ENCODE results near the gene SEC61B. TPM values are rescaled to one million over a fixed set of nuclear protein-coding genes. Genes with fewer than 3 reads are reported as not detected.
A peak's percentile ranks its signal among the peaks of the same experiment; 100 is the strongest.

The SEC61B gene
- total and polyA plus RNA-seq, 5 donors: 46.4 to 103 (median 52.1) TPM

DNA sequence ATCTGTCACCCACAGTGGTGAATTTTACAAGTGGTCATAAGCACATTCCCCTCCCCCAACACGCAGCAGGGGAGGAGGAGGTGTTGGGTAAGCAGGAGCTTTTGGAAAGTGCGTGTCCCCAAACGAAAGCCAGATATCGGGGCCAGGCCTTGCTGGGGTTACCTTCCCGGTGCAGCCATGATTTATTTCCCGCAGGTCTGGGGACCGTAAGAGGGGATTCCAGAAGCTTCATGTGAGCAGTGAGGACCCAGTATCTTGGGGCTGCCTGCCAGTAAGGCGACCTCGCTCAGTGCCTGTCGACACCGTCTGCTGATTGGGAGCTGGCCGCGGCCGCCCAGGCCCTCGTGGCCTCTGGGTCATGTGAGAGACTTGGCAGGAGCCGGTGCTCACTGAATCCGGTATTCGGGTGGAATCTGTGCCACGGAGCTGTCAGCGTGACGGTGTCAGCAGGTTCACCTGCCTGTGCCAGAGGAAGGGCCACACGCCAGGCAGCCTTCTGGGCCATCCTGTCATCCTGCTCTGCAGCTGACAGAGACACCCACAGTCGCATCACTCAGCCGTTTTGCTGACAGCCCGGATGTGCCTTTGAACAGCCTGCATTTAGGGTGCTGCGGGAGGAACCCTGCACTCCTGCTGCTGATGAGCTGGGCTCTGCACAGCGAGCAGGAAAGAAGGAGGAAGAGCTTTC, 37.3 kb downstream of the SEC61B start:
- intact Hi-C loops (cut with DNase I): no loop called here
- H3K9me3 ChIP-seq (ENCODE audit: control insufficient read depth, low read length): no peaks in the 10 kb centered on the region
- peak overlapping the region; percentile 21 for H3K4me3 ChIP-seq (ENCODE audit: low read length)
- 8% methylated on average over 27 of the region's 27 CpGs for WGBS
- H3K4me1 ChIP-seq (ENCODE audit: control insufficient read depth, insufficient read depth, low read length): no peaks in the 10 kb centered on the region
- peak overlapping the region; percentile 68 for H3K27ac ChIP-seq (ENCODE audit: low read length)
- DNase-seq (peak; percentile 86 to 95 (median 95)), ATAC-seq (peak; percentile 96)
- no peaks in the 10 kb centered on the region for H3K27me3 ChIP-seq (ENCODE audit: control insufficient read depth, insufficient read depth)

- Histone ChIP-seq H3K4me1 (ENCODE audit: control insufficient read depth, insufficient read depth, low read length) (no peaks in the 10 kb centered on the region), H3K4me3 (ENCODE audit: low read length) (no peak overlapping the region), H3K27ac (ENCODE audit: low read length) (no peak overlapping the region), H3K27me3 (ENCODE audit: control insufficient read depth, insufficient read depth) (no peaks in the 10 kb centered on the region), H3K9me3 (ENCODE audit: control insufficient read depth, low read length) (no peaks in the 10 kb centered on the region)
- 79% methylated on average over 2 of the region's 2 CpGs for WGBS
- no peak for DNase-seq
- ATAC-seq: no peak
- intact Hi-C loops (cut with DNase I): no loop called here
Measured at GRCh38 chr9:99261923-99262322, 39.8 kb downstream of the SEC61B start.

DNA sequence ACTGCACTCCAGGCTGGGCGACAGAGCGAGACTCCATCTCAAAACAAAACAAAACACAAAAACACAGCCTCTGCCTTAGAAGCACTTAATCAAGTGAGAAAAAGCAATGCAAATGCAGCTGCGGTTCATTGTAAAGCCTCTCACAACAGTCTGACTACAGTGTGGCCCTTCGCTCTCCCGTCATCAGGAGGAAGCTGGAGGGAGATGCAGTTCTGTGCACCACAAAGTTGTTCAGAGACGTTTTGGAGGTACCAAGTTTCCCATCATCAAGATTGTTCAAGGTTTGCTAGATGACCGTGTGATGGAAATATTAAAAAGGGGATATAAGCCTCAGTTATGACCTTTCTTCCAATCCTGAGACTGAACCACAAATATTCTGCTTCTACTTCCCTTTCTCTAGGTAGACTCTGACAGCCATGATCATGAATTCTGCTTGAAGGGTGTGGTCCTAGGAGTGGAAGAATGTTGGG, 40.9 kb downstream of the SEC61B start:
- no peak for ATAC-seq

GRCh38 chr9:99264070-99264680, 42.1 kb downstream of the SEC61B start:
- ATAC-seq (no peak), DNase-seq (no peak)
- WGBS: 92% methylated on average over 3 of the region's 3 CpGs
- H3K4me3 ChIP-seq (ENCODE audit: low read length): no peak overlapping the region
- no peaks in the 10 kb centered on the region for H3K27me3 ChIP-seq (ENCODE audit: control insufficient read depth, insufficient read depth)
- H3K27ac ChIP-seq (ENCODE audit: low read length): no peak overlapping the region
- intact Hi-C loops (cut with DNase I): no loop called here
- no peaks in the 10 kb centered on the region for H3K4me1 ChIP-seq (ENCODE audit: control insufficient read depth, insufficient read depth, low read length)
- no peaks in the 10 kb centered on the region for H3K9me3 ChIP-seq (ENCODE audit: control insufficient read depth, low read length)

More for the DNA sequence above, 40.9 kb downstream of the SEC61B start:
- no peak for DNase-seq
- H3K4me3 ChIP-seq (ENCODE audit: low read length): no peak overlapping the region
- no peaks in the 10 kb centered on the region for H3K4me1 ChIP-seq (ENCODE audit: control insufficient read depth, insufficient read depth, low read length)
- H3K27me3 ChIP-seq (ENCODE audit: control insufficient read depth, insufficient read depth): no peaks in the 10 kb centered on the region
- no peaks in the 10 kb centered on the region for H3K9me3 ChIP-seq (ENCODE audit: control insufficient read depth, low read length)
- intact Hi-C loops (cut with DNase I): no loop called here
- WGBS: 85% methylated on average over 7 of the region's 7 CpGs
- H3K27ac ChIP-seq (ENCODE audit: low read length): no peak overlapping the region

GRCh38 chr9:99265691-99266090, 43.6 kb downstream of the SEC61B start:
- no peaks in the 10 kb centered on the region for H3K27me3 ChIP-seq (ENCODE audit: control insufficient read depth, insufficient read depth)
- intact Hi-C loops (cut with DNase I): no loop called here

GRCh38 chr9:99266255-99267023, 44.4 kb downstream of the SEC61B start:
- DNase-seq (peak; percentile 66 to 83 (median 81)), ATAC-seq (peak; percentile 76 to 83)
- H3K9me3 ChIP-seq (ENCODE audit: control insufficient read depth, low read length): no peaks in the 10 kb centered on the region
- no peak overlapping the region for H3K27ac ChIP-seq (ENCODE audit: low read length)
- no peaks in the 10 kb centered on the region for H3K27me3 ChIP-seq (ENCODE audit: control insufficient read depth, insufficient read depth)
- intact Hi-C loops (cut with DNase I): no loop called here
- no peak overlapping the region for H3K4me3 ChIP-seq (ENCODE audit: low read length)
- 13% methylated on average over 17 of the region's 17 CpGs for WGBS
- no peaks in the 10 kb centered on the region for H3K4me1 ChIP-seq (ENCODE audit: control insufficient read depth, insufficient read depth, low read length)

More at GRCh38 chr9:99265691-99266090, 43.6 kb downstream of the SEC61B start:
- Histone ChIP-seq H3K9me3 (ENCODE audit: control insufficient read depth, low read length) (no peaks in the 10 kb centered on the region), H3K4me1 (ENCODE audit: control insufficient read depth, insufficient read depth, low read length) (no peaks in the 10 kb centered on the region), H3K4me3 (ENCODE audit: low read length) (no peak overlapping the region), H3K27ac (ENCODE audit: low read length) (no peak overlapping the region)
- 30% methylated on average over 2 of the region's 2 CpGs for WGBS
- ATAC-seq (no peak), DNase-seq (no peak)

- H3K27me3 ChIP-seq (ENCODE audit: control insufficient read depth, insufficient read depth): no peaks in the 10 kb centered on the region
- WGBS: 59% methylated on average over 3 of the region's 3 CpGs
- no peak overlapping the region for H3K4me3 ChIP-seq (ENCODE audit: low read length)
- no peak for DNase-seq
- no peak for ATAC-seq
- H3K4me1 ChIP-seq (ENCODE audit: control insufficient read depth, insufficient read depth, low read length): no peaks in the 10 kb centered on the region
- no peaks in the 10 kb centered on the region for H3K9me3 ChIP-seq (ENCODE audit: control insufficient read depth, low read length)
- no peak overlapping the region for H3K27ac ChIP-seq (ENCODE audit: low read length)
- intact Hi-C loops (cut with DNase I): no loop called here
Measured at GRCh38 chr9:99269416-99269815, 47.3 kb downstream of the SEC61B start.

GRCh38 chr9:99270491-99270890, 48.4 kb downstream of the SEC61B start:
- ATAC-seq: no peak
- Histone ChIP-seq H3K4me3 (ENCODE audit: low read length) (no peak overlapping the region), H3K4me1 (ENCODE audit: control insufficient read depth, insufficient read depth, low read length) (no peaks in the 10 kb centered on the region), H3K27ac (ENCODE audit: low read length) (no peak overlapping the region), H3K27me3 (ENCODE audit: control insufficient read depth, insufficient read depth) (no peaks in the 10 kb centered on the region), H3K9me3 (ENCODE audit: control insufficient read depth, low read length) (no peaks in the 10 kb centered on the region)
- intact Hi-C loops (cut with DNase I): no loop called here
- 64% methylated on average over 3 of the region's 3 CpGs for WGBS
- DNase-seq: no peak

DNA sequence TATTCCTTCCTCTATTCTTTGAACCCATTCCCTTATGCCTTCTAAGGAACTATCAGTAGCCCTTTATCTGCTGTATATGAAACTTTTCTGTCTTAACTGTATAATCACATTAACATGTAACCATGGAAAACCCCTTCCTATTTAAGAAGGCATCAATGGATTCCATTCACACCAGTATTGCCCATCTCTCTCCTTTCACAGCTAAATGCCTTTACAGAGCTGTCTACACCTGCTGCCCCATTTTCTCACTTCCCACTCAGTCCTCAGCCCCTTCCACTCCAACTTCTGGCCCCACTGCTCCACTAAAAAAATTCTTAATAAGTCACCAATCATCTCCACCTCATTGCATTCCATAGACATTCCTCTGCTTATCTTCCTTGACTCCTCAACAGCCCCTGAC, 50.8 kb downstream of the SEC61B start:
- no peaks in the 10 kb centered on the region for H3K4me1 ChIP-seq (ENCODE audit: control insufficient read depth, insufficient read depth, low read length)
- no peaks in the 10 kb centered on the region for H3K27me3 ChIP-seq (ENCODE audit: control insufficient read depth, insufficient read depth)
- DNase-seq: no peak
- no peak overlapping the region for H3K4me3 ChIP-seq (ENCODE audit: low read length)
- no peaks in the 10 kb centered on the region for H3K9me3 ChIP-seq (ENCODE audit: control insufficient read depth, low read length)
- ATAC-seq: no peak
- intact Hi-C loops (cut with DNase I): no loop called here
- no peak overlapping the region for H3K27ac ChIP-seq (ENCODE audit: low read length)

- WGBS: 93% methylated on average over 5 of the region's 5 CpGs
- Histone ChIP-seq H3K9me3 (ENCODE audit: control insufficient read depth, low read length) (no peaks in the 10 kb centered on the region), H3K4me3 (ENCODE audit: low read length) (no peak overlapping the region), H3K27ac (ENCODE audit: low read length) (no peak overlapping the region), H3K27me3 (ENCODE audit: control insufficient read depth, insufficient read depth) (no peaks in the 10 kb centered on the region), H3K4me1 (ENCODE audit: control insufficient read depth, insufficient read depth, low read length) (no peaks in the 10 kb centered on the region)
- ATAC-seq (no peak), DNase-seq (no peak)
- intact Hi-C loops (cut with DNase I): no loop called here
Measured at GRCh38 chr9:99274016-99274415, 51.9 kb downstream of the SEC61B start.

DNA sequence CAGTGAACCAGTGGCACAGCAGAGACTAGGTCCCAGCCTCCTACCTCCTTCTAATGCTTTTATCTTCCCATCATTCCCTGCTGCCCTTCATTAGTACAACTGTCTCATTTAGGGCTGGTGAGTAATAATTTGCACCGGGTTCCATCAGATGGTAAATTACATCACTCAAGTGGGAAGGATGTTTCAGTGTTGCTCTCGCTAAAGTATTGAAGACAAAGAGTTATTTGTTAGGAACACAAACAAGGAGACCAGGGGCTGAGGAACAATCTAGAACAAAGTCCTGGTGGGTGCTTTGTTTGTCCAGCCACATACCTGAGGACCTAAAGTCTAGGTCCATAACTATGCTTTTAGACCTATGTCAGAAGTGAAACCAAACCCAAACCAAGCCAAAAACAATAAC, 52.4 kb downstream of the SEC61B start:
- Histone ChIP-seq H3K27me3 (ENCODE audit: control insufficient read depth, insufficient read depth) (no peaks in the 10 kb centered on the region), H3K27ac (ENCODE audit: low read length) (no peak overlapping the region), H3K4me1 (ENCODE audit: control insufficient read depth, insufficient read depth, low read length) (no peaks in the 10 kb centered on the region), H3K4me3 (ENCODE audit: low read length) (no peak overlapping the region), H3K9me3 (ENCODE audit: control insufficient read depth, low read length) (no peaks in the 10 kb centered on the region)
- ATAC-seq: no peak
- WGBS: 48% methylated on average over 2 of the region's 2 CpGs
- intact Hi-C loops (cut with DNase I): no loop called here
- DNase-seq: no peak
